ENCODE data around the gene EMP1. TPM values are rescaled to one million over a fixed set of nuclear protein-coding genes. Genes with fewer than 3 reads are reported as not detected.

EMP1 gene
- total RNA-seq, 1 experiment from 2014 or later = 0.63 TPM

DNA sequence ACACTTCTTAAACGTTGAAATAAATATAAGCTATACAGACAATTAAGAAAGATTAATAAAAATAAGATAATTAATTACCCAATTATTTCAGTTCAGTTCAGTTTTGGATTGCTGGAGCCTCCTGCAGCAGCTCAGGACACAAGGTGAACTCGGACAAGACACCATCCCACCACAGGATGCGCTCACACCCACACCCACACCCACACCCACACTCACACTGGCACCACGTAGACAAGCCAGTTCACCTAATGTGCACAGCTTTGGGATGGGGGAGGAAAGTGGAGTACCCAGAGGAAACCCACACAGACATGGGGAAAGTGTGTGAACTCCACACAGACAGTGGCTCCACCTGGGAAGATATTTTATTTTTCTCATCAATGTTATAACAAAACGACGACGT is 32.1 kb downstream of the EMP1 start:
- no peak overlapping the region for H3K4me3 Mint-ChIP-seq

More for the DNA sequence above, 32.1 kb downstream of the EMP1 start:
- Histone ChIP-seq H4K8ac (replicated peaks; ENCODE audit: insufficient read length, low read depth, low read length) (no peak overlapping the region), H3K23ac (ENCODE audit: insufficient read length, low read depth, low read length) (no peak overlapping the region), H2BK20ac (ENCODE audit: low read depth, low read length, poor library complexity, severe bottlenecking) (no peak overlapping the region), H3K27ac (ENCODE audit: insufficient read length, low read depth, low read length) (no peak overlapping the region), H4K20me1 (ENCODE audit: control insufficient read depth, insufficient read depth, insufficient read length) (no peaks in the 10 kb centered on the region), H3K23me2 (ENCODE audit: insufficient read length, low read depth, low read length, poor library complexity, severe bottlenecking) (no peaks in the 10 kb centered on the region), H3K79me2 (ENCODE audit: insufficient read depth, low read length) (no peaks in the 10 kb centered on the region), H4K91ac (ENCODE audit: insufficient read length, low read depth, low read length) (no peak overlapping the region), H3T11ph (ENCODE audit: low read length) (no peak overlapping the region), H2AFZ (ENCODE audit: low read length) (no peak overlapping the region), H2BK120ac (ENCODE audit: low read depth, low read length, poor library complexity, severe bottlenecking) (no peak overlapping the region), H3K18ac (ENCODE audit: insufficient read length, low read depth, low read length) (no peak overlapping the region), H3K14ac (ENCODE audit: insufficient read depth, low read length) (no peak overlapping the region), H2AK5ac (ENCODE audit: insufficient read length, low read length) (no peak overlapping the region), H2BK15ac (ENCODE audit: low read depth, low read length) (no peak overlapping the region), H3K56ac (ENCODE audit: insufficient read length, low read depth, low read length) (no peak overlapping the region), H2BK5ac (ENCODE audit: insufficient read length, low read length) (no peak overlapping the region), H3K4ac (ENCODE audit: low read depth, low read length) (no peak overlapping the region), H3K27me3 (ENCODE audit: insufficient read depth, low read length) (no peaks in the 10 kb centered on the region), H3K79me1 (ENCODE audit: insufficient read depth, low read depth, low read length, poor library complexity, severe bottlenecking) (no peaks in the 10 kb centered on the region), H2BK12ac (ENCODE audit: insufficient read length, low read depth, low read length) (no peak overlapping the region), H3K4me1 (ENCODE audit: insufficient read depth, low read length) (no peaks in the 10 kb centered on the region; the same call in 1 of the 2 replicates), H3K9ac (ENCODE audit: extremely low read depth, insufficient read length, low read length) (no peak overlapping the region), H3K4me2 (ENCODE audit: insufficient read depth, insufficient read length, low read length) (no peak overlapping the region), H4K5ac (ENCODE audit: insufficient read length, low read depth, low read length) (no peak overlapping the region), H3K9me3 (ENCODE audit: control insufficient read depth, low read depth, low read length) (no peaks in the 10 kb centered on the region)
- peaks cover 0 to 5% (median 0%) of the 10 kb centered on the region in 3 experiments; a peak in 3 of 7 replicates for H3K36me3 Mint-ChIP-seq (ENCODE audit: insufficient read depth in 1 of 3, low read depth in 3 of 3)
- H3K27ac Mint-ChIP-seq = no peak overlapping the region
- TF ChIP-seq, protein P1, sequence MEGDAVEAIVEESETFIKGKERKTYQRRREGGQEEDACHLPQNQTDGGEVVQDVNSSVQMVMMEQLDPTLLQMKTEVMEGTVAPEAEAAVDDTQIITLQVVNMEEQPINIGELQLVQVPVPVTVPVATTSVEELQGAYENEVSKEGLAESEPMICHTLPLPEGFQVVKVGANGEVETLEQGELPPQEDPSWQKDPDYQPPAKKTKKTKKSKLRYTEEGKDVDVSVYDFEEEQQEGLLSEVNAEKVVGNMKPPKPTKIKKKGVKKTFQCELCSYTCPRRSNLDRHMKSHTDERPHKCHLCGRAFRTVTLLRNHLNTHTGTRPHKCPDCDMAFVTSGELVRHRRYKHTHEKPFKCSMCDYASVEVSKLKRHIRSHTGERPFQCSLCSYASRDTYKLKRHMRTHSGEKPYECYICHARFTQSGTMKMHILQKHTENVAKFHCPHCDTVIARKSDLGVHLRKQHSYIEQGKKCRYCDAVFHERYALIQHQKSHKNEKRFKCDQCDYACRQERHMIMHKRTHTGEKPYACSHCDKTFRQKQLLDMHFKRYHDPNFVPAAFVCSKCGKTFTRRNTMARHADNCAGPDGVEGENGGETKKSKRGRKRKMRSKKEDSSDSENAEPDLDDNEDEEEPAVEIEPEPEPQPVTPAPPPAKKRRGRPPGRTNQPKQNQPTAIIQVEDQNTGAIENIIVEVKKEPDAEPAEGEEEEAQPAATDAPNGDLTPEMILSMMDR (conservative IDR thresholded peaks at IDR 0.05) = no peak
- no CpG with 5 or more reads among the region's 7 CpGs for WGBS (ENCODE audit: extremely low coverage, insufficient read length, low lambda C conversion rate)
- no peaks in the 10 kb centered on the region for H3K4me1 Mint-ChIP-seq
- no peak for DNase-seq
- H3K9me3 Mint-ChIP-seq = peaks cover 0 to 6% of the 10 kb centered on the region in 2 experiments; a peak in 4 of 5 replicates
- H3K27me3 Mint-ChIP-seq (ENCODE audit: low read depth) = no peaks in the 10 kb centered on the region

Data from H9 (cell line).